ENCODE measurements around the gene PLIN1.
A peak's percentile ranks its signal among the peaks of the same experiment; 100 is the strongest.

Gene PLIN1

DNA sequence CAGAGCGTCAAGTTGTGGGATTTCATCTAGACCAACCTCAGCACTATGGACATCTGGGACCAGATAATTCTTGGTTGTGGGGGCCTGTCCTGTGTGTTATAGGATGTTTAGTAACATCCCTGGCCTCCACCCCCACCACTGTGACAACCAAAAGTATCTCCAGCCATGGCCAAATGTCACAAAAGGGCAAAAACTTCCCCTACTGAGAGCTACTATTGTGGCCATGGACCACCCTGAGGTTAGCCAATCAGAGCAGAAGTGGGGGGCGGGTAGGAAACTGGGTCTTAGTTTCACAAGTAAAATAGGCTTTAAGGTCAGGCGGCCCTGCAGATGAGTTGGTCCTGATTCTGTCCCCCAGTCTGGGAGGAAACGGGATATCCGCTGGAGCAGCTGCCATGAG, 49.3 kb downstream of the PLIN1 start:
- no peaks in the 10 kb centered on the region for H3K27me3 ChIP-seq (replicated peaks in 2 of 5; ENCODE audit: control insufficient read depth in 4 of 5, insufficient read depth in 5 of 5, low read length in 4 of 5)
- ChIA-PET CTCF (no interaction called here), POLR2A (no interaction called here)
- H3K36me3 ChIP-seq (ENCODE audit: control insufficient read depth in 4 of 4, insufficient read depth in 4 of 4, low read length in 3 of 4): peaks cover 27 to 88% (median 71%) of the 10 kb centered on the region in 4 experiments
- no peak overlapping the region for H3K4me3 ChIP-seq (ENCODE audit: control insufficient read depth in 1 of 7, extremely low read depth in 1 of 7, insufficient read depth in 4 of 7, low read depth in 2 of 7, low read length in 6 of 7)
- 100% methylated on average over 4 of the region's 5 CpGs for WGBS (ENCODE audit: insufficient coverage)
- H3K4me1 ChIP-seq (ENCODE audit: control extremely low read depth in 1 of 4, control insufficient read depth in 4 of 4, insufficient read depth in 4 of 4, low read length in 3 of 4): no peaks in the 10 kb centered on the region
- no peak overlapping the region for H3K27ac ChIP-seq (ENCODE audit: insufficient read depth in 1 of 2, low read depth in 1 of 2, low read length in 2 of 2, poor library complexity in 1 of 2, severe bottlenecking in 2 of 2)
- H3K9me3 ChIP-seq (ENCODE audit: control extremely low read depth in 1 of 5, control insufficient read depth in 4 of 5, insufficient read depth in 2 of 5, low read depth in 1 of 5, low read length in 4 of 5): peaks cover 0 to 12% (median 2%) of the 10 kb centered on the region in 5 experiments
- no peak for DNase-seq

DNA sequence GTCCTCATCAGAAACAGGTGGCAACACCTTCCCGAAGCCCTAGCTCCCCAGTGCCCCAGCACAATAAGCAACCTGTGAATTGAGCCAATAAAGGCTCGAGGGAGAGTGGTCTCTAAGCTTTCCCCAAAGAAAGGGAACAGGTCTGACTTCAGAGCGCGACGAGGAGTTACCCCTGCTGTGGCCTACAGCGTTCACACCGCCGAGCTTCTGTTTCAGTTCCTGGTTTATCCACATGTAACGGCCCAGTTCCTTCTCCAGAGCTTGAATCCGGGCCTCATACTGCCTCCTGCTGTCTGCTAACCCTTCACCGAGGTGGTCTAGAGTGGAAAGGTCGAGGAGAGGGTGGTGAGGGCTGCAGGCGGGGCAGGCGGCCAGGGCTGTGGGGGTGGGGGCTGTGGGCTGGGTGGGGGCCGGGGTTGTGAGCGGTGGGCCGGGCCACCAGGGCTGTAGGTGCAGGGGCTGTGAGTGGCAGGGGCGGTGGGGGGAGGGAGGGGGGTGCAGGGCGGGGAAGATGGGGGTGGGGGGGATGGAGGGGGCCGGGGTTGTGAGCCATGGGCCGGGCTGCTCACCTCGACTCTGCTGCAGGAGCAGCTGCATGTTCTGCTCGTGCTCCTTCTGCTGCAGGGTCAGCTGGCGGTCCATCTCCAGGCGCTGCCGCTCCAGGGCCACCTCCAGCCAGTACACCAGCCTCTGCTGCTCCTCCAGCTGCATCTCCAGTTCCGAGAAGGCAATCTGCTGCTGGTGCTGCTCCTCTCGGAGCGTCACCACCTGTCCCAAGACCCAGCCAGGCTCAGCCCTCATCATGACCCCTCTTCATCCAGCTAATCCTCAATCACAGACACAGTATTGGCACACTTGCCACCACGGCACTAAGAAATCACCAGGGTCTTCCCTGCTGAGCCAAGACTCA, 50.1 kb downstream of the PLIN1 start:
- 97% methylated on average over 17 of the region's 30 CpGs for WGBS (ENCODE audit: insufficient coverage)
- Histone ChIP-seq H3K9me3 (ENCODE audit: control extremely low read depth in 1 of 5, control insufficient read depth in 4 of 5, insufficient read depth in 2 of 5, low read depth in 1 of 5, low read length in 4 of 5) (peaks cover 0 to 12% (median 0%) of the 10 kb centered on the region in 5 experiments), H3K27me3 (replicated peaks in 2 of 5; ENCODE audit: control insufficient read depth in 4 of 5, insufficient read depth in 5 of 5, low read length in 4 of 5) (no peaks in the 10 kb centered on the region), H3K36me3 (ENCODE audit: control insufficient read depth in 4 of 4, insufficient read depth in 4 of 4, low read length in 3 of 4) (peaks cover 27 to 96% (median 75%) of the 10 kb centered on the region in 4 experiments), H3K27ac (ENCODE audit: insufficient read depth in 1 of 2, low read depth in 1 of 2, low read length in 2 of 2, poor library complexity in 1 of 2, severe bottlenecking in 2 of 2) (no peak overlapping the region), H3K4me1 (ENCODE audit: control extremely low read depth in 1 of 4, control insufficient read depth in 4 of 4, insufficient read depth in 4 of 4, low read length in 3 of 4) (no peaks in the 10 kb centered on the region), H3K4me3 (ENCODE audit: control insufficient read depth in 1 of 7, extremely low read depth in 1 of 7, insufficient read depth in 4 of 7, low read depth in 2 of 7, low read length in 6 of 7) (no peak overlapping the region)
- CTCF ChIA-PET: no interaction called here
- POLR2A ChIA-PET: no interaction called here
- no peak for DNase-seq

DNA sequence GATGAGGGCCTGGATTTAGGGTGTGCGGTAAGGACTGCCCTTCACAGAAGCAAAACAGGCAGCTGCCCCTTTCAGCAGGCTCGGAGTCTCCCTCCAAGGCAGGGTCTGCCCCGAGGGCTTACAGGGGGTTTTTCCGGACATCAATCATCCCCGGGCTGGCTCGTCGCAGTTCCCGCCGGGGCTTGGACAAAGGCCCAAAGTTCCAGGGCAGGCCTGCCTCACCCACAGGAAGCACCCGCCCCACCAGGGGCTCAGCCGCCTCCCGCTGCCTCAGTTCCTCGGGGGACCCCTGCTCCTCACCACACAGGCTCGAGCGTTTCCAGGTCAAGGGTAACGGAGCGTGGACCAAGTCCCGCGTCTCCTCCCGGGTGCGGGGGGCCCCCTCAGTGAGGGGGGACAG, 50.9 kb downstream of the PLIN1 start:
- ChIA-PET POLR2A (no interaction called here), CTCF (no interaction called here)
- DNase-seq: no peak
- Histone ChIP-seq H3K9me3 (ENCODE audit: control extremely low read depth in 1 of 5, control insufficient read depth in 4 of 5, insufficient read depth in 2 of 5, low read depth in 1 of 5, low read length in 4 of 5) (peaks cover 0 to 7% (median 0%) of the 10 kb centered on the region in 5 experiments), H3K27me3 (replicated peaks in 2 of 5; ENCODE audit: control insufficient read depth in 4 of 5, insufficient read depth in 5 of 5, low read length in 4 of 5) (no peaks in the 10 kb centered on the region), H3K27ac (ENCODE audit: insufficient read depth in 1 of 2, low read depth in 1 of 2, low read length in 2 of 2, poor library complexity in 1 of 2, severe bottlenecking in 2 of 2) (no peak overlapping the region), H3K4me1 (ENCODE audit: control extremely low read depth in 1 of 4, control insufficient read depth in 4 of 4, insufficient read depth in 4 of 4, low read length in 3 of 4) (no peaks in the 10 kb centered on the region), H3K36me3 (ENCODE audit: control insufficient read depth in 4 of 4, insufficient read depth in 4 of 4, low read length in 3 of 4) (peaks cover 26 to 98% (median 75%) of the 10 kb centered on the region in 4 experiments), H3K4me3 (ENCODE audit: control insufficient read depth in 1 of 7, extremely low read depth in 1 of 7, insufficient read depth in 4 of 7, low read depth in 2 of 7, low read length in 6 of 7) (no peak overlapping the region)
- WGBS (ENCODE audit: insufficient coverage): 88% methylated on average over 15 of the region's 21 CpGs

DNA sequence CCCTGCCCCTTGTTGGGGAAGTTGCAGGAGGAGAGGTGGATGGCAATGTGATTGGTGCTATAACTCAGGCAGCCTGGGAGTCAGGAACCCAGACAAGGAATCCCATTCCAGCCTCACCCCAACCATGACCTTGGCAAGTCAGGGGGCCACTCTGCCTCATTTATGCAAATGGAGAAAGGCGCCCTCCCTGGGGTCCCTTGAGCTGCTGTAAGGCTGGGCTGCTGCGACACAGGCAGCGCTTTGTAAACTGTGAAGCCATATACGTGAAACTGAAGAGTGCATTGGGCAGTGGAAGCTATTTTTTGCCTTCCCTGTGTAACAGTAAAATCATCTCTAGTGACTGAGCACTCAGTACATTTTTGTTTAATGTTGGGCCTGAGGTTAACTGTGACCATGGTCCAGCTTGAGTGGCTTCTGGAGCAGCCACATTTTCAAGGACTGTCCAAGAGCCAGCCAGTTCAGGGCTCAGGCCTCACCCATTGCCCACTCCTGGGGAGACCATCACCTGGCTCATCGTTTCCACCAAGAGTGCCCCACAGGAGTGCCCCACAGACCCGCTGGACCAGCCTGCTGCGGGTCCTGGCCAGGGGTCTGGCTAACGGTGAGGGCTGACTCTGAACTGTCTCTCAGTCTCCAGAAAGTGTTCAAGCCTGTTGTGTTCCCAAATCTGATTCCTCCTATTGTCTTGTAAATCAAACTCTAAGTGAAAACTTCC, 51.8 kb downstream of the PLIN1 start:
- Histone ChIP-seq H3K36me3 (ENCODE audit: control insufficient read depth in 4 of 4, insufficient read depth in 4 of 4, low read length in 3 of 4) (peaks cover 25 to 98% (median 77%) of the 10 kb centered on the region in 4 experiments), H3K27me3 (replicated peaks in 2 of 5; ENCODE audit: control insufficient read depth in 4 of 5, insufficient read depth in 5 of 5, low read length in 4 of 5) (no peaks in the 10 kb centered on the region), H3K4me1 (ENCODE audit: control extremely low read depth in 1 of 4, control insufficient read depth in 4 of 4, insufficient read depth in 4 of 4, low read length in 3 of 4) (no peaks in the 10 kb centered on the region), H3K27ac (ENCODE audit: insufficient read depth in 1 of 2, low read depth in 1 of 2, low read length in 2 of 2, poor library complexity in 1 of 2, severe bottlenecking in 2 of 2) (no peak overlapping the region), H3K9me3 (ENCODE audit: control extremely low read depth in 1 of 5, control insufficient read depth in 4 of 5, insufficient read depth in 2 of 5, low read depth in 1 of 5, low read length in 4 of 5) (peaks cover 0 to under 1% (median 0%) of the 10 kb centered on the region in 5 experiments), H3K4me3 (ENCODE audit: control insufficient read depth in 1 of 7, extremely low read depth in 1 of 7, insufficient read depth in 4 of 7, low read depth in 2 of 7, low read length in 6 of 7) (peak overlapping the region in 1 of 7 experiments; percentile 17)
- POLR2A ChIA-PET: no interaction called here
- 100% methylated on average over 5 of the region's 8 CpGs for WGBS (ENCODE audit: insufficient coverage)
- CTCF ChIA-PET: no interaction called here
- DNase-seq: no peak

DNA sequence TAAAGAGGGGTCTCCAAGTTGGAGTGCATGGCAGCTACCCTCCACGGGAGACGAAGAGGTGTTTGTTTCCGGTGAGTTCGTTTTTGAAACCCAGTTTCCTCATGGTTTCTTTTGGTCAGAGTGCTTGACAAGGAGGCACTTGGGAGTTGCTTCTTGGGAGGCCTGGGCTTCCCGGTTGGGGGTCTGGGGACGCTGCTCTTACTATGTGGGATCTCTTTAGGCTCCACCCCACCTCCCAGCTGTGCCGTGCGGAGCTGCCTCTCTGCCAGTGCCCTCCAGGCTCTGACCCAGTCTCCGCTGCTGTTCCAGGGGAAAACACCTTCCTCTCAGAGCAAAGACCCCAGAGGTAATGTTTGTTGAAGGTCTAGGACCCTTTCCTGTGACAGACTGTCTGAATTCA, 53.5 kb downstream of the PLIN1 start:
- no peak overlapping the region for H3K4me3 ChIP-seq (ENCODE audit: control insufficient read depth in 1 of 7, extremely low read depth in 1 of 7, insufficient read depth in 4 of 7, low read depth in 2 of 7, low read length in 6 of 7)
- ChIA-PET POLR2A (no interaction called here), CTCF (no interaction called here)
- peaks cover 18 to 94% (median 69%) of the 10 kb centered on the region in 4 experiments for H3K36me3 ChIP-seq (ENCODE audit: control insufficient read depth in 4 of 4, insufficient read depth in 4 of 4, low read length in 3 of 4)
- H3K4me1 ChIP-seq (ENCODE audit: control extremely low read depth in 1 of 4, control insufficient read depth in 4 of 4, insufficient read depth in 4 of 4, low read length in 3 of 4): no peaks in the 10 kb centered on the region
- WGBS (ENCODE audit: insufficient coverage): 99% methylated on average over 9 of the region's 9 CpGs
- no peak overlapping the region for H3K27ac ChIP-seq (ENCODE audit: insufficient read depth in 1 of 2, low read depth in 1 of 2, low read length in 2 of 2, poor library complexity in 1 of 2, severe bottlenecking in 2 of 2)
- no peaks in the 10 kb centered on the region for H3K27me3 ChIP-seq (replicated peaks in 2 of 5; ENCODE audit: control insufficient read depth in 4 of 5, insufficient read depth in 5 of 5, low read length in 4 of 5)
- no peak for DNase-seq
- no peaks in the 10 kb centered on the region for H3K9me3 ChIP-seq (ENCODE audit: control extremely low read depth in 1 of 5, control insufficient read depth in 4 of 5, insufficient read depth in 2 of 5, low read depth in 1 of 5, low read length in 4 of 5)

DNA sequence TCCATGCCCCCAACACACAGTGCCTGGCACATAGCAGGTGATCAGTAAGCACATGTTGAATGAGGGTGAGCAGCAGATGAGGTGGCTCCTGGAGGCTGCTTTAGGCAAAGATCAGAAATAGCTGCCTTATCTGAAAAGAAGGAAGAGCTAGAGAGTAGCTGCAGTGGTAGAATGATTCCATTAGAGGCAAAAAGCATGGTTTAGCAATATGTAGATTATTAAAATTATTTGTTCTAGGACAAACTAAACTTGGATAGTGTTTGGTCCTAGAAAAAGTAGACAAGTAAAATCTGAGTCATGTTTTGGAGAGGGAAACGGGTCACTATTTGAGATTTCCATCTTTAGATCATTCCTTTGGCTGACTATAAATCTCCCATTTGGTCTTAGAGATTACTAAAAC, 56.0 kb downstream of the PLIN1 start:
- no CpG with 5 or more reads among the region's 1 CpG for WGBS (ENCODE audit: insufficient coverage)
- H3K36me3 ChIP-seq (ENCODE audit: control insufficient read depth in 4 of 4, insufficient read depth in 4 of 4, low read length in 3 of 4): peaks cover 11 to 94% (median 60%) of the 10 kb centered on the region in 4 experiments
- DNase-seq: no peak
- no peak overlapping the region for H3K4me3 ChIP-seq (ENCODE audit: control insufficient read depth in 1 of 7, extremely low read depth in 1 of 7, insufficient read depth in 4 of 7, low read depth in 2 of 7, low read length in 6 of 7)
- CTCF ChIA-PET: interaction anchor here (0.6 kb wide), 1 partner anchor 608 kb away, joined by 4 read pairs; no protein-coding TSS in a partner anchor
- H3K9me3 ChIP-seq (ENCODE audit: control extremely low read depth in 1 of 5, control insufficient read depth in 4 of 5, insufficient read depth in 2 of 5, low read depth in 1 of 5, low read length in 4 of 5): no peaks in the 10 kb centered on the region
- no peaks in the 10 kb centered on the region for H3K4me1 ChIP-seq (ENCODE audit: control extremely low read depth in 1 of 4, control insufficient read depth in 4 of 4, insufficient read depth in 4 of 4, low read length in 3 of 4)
- H3K27me3 ChIP-seq (replicated peaks in 2 of 5; ENCODE audit: control insufficient read depth in 4 of 5, insufficient read depth in 5 of 5, low read length in 4 of 5): no peaks in the 10 kb centered on the region
- POLR2A ChIA-PET: no interaction called here
- no peak overlapping the region for H3K27ac ChIP-seq (ENCODE audit: insufficient read depth in 1 of 2, low read depth in 1 of 2, low read length in 2 of 2, poor library complexity in 1 of 2, severe bottlenecking in 2 of 2)

DNA sequence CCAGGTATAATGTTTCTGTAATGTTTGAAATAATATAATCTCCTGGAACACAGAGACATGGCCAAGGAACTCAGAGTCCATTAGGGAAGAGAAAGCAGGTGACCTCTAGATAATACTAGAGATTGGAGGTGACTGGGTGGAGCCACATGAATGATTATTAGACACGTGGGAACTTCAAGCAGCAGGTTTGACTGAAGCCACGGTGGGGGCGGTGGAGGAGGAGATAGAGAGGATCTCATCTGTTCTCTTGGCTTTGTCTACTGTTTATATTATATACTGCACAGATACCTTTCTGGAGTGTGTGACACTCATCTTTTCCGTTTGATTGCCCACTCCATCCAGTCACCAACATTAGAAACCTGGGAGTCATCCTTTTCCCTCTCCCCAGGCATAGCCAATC, 57.6 kb downstream of the PLIN1 start:
- H3K4me3 ChIP-seq (ENCODE audit: control insufficient read depth in 1 of 7, extremely low read depth in 1 of 7, insufficient read depth in 4 of 7, low read depth in 2 of 7, low read length in 6 of 7): no peak overlapping the region
- CTCF ChIA-PET: interaction anchor here (1.4 to 2.0 kb wide), 2 partner anchors 20 to 51 kb away, joined by 3 to 7 read pairs; no protein-coding TSS in a partner anchor
- no peaks in the 10 kb centered on the region for H3K9me3 ChIP-seq (ENCODE audit: control extremely low read depth in 1 of 5, control insufficient read depth in 4 of 5, insufficient read depth in 2 of 5, low read depth in 1 of 5, low read length in 4 of 5)
- no CpG with 5 or more reads among the region's 4 CpGs for WGBS (ENCODE audit: insufficient coverage)
- no peaks in the 10 kb centered on the region for H3K27me3 ChIP-seq (replicated peaks in 2 of 5; ENCODE audit: control insufficient read depth in 4 of 5, insufficient read depth in 5 of 5, low read length in 4 of 5)
- POLR2A ChIA-PET: no interaction called here
- peaks cover 12 to 88% (median 56%) of the 10 kb centered on the region in 4 experiments for H3K36me3 ChIP-seq (ENCODE audit: control insufficient read depth in 4 of 4, insufficient read depth in 4 of 4, low read length in 3 of 4)
- H3K4me1 ChIP-seq (ENCODE audit: control extremely low read depth in 1 of 4, control insufficient read depth in 4 of 4, insufficient read depth in 4 of 4, low read length in 3 of 4): no peaks in the 10 kb centered on the region
- no peak for DNase-seq
- H3K27ac ChIP-seq (ENCODE audit: insufficient read depth in 1 of 2, low read depth in 1 of 2, low read length in 2 of 2, poor library complexity in 1 of 2, severe bottlenecking in 2 of 2): no peak overlapping the region
